ENCODE results near the gene ZNF25.
"Not testable (repeated sequence)": the region's sequence is repeated elsewhere in the genome, so short reads cannot be mapped to it uniquely, and the experiment has no call there.

ZNF25 gene

GRCh38 chr10:37947526-37947925 is 28.9 kb downstream of the ZNF25 start:
- no peak for DNase-seq (ENCODE audit: low read depth)

- DNase-seq (ENCODE audit: low read depth): no peak
Measured at GRCh38 chr10:37937864-37938263, 38.6 kb downstream of the ZNF25 start.

GRCh38 chr10:37934791-37935190 is 41.7 kb downstream of the ZNF25 start:
- DNase-seq (ENCODE audit: low read depth): no peak

DNA sequence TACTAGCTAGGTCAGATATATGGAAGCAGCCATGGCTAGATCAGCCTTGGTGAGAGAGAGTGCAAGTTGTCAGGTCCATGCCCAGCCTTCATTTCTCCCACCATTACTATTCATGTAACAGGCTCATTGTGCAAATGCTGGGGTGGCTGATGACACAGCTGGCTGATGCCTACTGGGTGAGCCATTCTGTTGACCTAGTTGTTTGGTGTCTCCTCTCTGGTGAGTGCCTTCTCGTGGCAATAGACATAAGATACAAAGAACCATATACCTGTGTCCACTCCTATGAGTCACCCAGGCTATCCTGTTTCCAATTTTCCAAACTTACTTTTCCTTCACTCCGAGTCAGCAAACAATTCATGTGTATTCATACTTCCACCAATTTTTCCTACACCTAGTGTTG is 46.0 kb downstream of the ZNF25 start:
- no peak for DNase-seq (ENCODE audit: low read depth)

- not testable (repeated sequence) for DNase-seq (ENCODE audit: low read depth)
Measured at GRCh38 chr10:37908165-37908564, 68.3 kb downstream of the ZNF25 start.

- no peak for DNase-seq (ENCODE audit: low read depth)
Measured at GRCh38 chr10:37906382-37906781, 70.1 kb downstream of the ZNF25 start.
